ENCODE data around the gene DNAL1. TPM values are rescaled to one million over a fixed set of nuclear protein-coding genes. Genes with fewer than 3 reads are reported as not detected.

DNAL1 gene
- total and polyA plus RNA-seq, 10 donors, result 2.2 to 15.4 (median 6.1) TPM

DNA sequence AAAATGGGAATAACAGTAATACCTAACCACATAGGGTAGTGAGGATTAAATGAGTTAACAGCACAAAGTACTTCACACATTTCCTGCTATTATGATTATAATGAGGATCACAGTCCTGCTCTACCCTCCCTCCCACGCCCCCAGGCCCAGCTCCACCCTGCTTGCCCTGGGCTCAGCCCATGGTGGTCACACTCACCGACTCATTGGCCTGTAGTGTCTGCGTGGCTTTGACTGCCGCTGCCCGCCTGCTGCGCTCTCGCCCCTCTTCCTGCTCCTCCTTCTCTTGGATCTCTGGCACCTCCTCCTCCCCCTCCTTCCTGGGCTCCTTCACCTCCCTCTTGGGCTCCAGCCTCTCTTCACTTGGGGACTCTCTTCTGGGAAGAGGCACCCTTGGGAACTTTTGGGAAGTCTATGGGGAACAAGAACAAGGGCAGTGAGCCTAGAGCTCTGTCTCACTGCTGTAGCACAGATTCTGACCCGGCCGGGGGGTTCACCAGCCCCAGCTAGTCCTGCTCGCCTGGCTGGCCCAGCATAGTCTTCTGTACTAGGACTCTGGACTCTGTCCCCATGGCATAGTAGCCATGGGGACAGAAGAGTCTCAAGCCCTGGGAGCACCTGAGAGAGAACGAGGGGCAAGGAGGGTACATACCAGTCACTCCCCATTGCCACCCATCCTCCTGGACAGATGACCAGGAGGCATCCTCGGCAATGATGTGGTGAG, 76.5 kb downstream of the DNAL1 start:
- intact Hi-C loops (cut with DNase I; ENCODE audit: low total_unique reads), result no loop called here

DNA sequence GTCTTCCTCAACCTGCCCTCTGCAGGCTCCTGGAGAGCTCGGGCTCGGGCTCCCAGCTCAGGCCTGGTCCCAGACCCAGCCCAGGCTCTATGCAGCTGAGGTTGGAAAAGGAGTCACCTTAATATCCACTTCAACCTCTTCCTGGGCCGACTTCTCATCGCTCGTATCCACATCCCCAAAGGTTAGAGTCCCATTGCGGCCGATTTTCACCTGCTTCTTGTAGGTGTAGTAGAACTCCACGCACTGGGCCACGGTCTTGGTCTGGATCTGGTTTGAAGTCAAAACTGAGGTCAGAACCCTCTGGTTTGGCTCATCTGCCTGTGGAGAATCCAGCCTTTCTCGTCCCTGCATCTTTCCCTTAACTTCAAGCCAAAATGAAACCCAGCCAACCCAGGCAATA, 77.8 kb downstream of the DNAL1 start:
- H3K27ac ChIP-seq, result peak overlapping the region in 4 of 8 donors; percentile 11 to 81 (median 74)
- H3K9me3 ChIP-seq, result no peaks in the 10 kb centered on the region
- 93 to 97% (median 95%) methylated on average over 10 of the region's 10 CpGs for WGBS, 5 donors
- H3K4me1 ChIP-seq, result peaks cover 16 to 61% (median 46%) of the 10 kb centered on the region in 6 donors
- no peaks in the 10 kb centered on the region for H3K27me3 ChIP-seq (replicated peaks in 1 of 7)
- no peak for DNase-seq
- no peak overlapping the region for H3K4me3 ChIP-seq
- TF ChIP-seq, protein P1, sequence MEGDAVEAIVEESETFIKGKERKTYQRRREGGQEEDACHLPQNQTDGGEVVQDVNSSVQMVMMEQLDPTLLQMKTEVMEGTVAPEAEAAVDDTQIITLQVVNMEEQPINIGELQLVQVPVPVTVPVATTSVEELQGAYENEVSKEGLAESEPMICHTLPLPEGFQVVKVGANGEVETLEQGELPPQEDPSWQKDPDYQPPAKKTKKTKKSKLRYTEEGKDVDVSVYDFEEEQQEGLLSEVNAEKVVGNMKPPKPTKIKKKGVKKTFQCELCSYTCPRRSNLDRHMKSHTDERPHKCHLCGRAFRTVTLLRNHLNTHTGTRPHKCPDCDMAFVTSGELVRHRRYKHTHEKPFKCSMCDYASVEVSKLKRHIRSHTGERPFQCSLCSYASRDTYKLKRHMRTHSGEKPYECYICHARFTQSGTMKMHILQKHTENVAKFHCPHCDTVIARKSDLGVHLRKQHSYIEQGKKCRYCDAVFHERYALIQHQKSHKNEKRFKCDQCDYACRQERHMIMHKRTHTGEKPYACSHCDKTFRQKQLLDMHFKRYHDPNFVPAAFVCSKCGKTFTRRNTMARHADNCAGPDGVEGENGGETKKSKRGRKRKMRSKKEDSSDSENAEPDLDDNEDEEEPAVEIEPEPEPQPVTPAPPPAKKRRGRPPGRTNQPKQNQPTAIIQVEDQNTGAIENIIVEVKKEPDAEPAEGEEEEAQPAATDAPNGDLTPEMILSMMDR (IDR thresholded peaks at IDR 0.05 in 8 of 11, conservative IDR thresholded peaks at IDR 0.05 in 3 of 11), result no peak
- peak in 2 of 3 donors; percentile 31 to 45 for TF ChIP-seq POLR2AphosphoS5 (IDR thresholded peaks at IDR 0.05)
- H3K36me3 ChIP-seq, result peaks cover 7 to 100% (median 99%) of the 10 kb centered on the region in 6 donors
- intact Hi-C loops (cut with DNase I; ENCODE audit: low total_unique reads), result no loop called here

More for the DNA sequence above, 76.5 kb downstream of the DNAL1 start:
- DNase-seq, result no peak
- Histone ChIP-seq H3K4me3 (no peak overlapping the region), H3K27me3 (replicated peaks in 1 of 7) (no peaks in the 10 kb centered on the region), H3K9me3 (no peaks in the 10 kb centered on the region), H3K27ac (peak overlapping the region in 5 of 8 donors; percentile 13 to 68 (median 32)), H3K36me3 (peaks cover 4 to 100% (median 95%) of the 10 kb centered on the region in 6 donors), H3K4me1 (peaks cover 14 to 52% (median 37%) of the 10 kb centered on the region in 6 donors)
- WGBS, 5 donors, result 83 to 93% (median 89%) methylated on average over 12 of the region's 12 CpGs
- TF ChIP-seq, protein P1 (IDR thresholded peaks at IDR 0.05 in 8 of 11, conservative IDR thresholded peaks at IDR 0.05 in 3 of 11), result no peak
- TF ChIP-seq POLR2AphosphoS5 (IDR thresholded peaks at IDR 0.05), result peak; percentile 3 to 75 (median 52)

DNA sequence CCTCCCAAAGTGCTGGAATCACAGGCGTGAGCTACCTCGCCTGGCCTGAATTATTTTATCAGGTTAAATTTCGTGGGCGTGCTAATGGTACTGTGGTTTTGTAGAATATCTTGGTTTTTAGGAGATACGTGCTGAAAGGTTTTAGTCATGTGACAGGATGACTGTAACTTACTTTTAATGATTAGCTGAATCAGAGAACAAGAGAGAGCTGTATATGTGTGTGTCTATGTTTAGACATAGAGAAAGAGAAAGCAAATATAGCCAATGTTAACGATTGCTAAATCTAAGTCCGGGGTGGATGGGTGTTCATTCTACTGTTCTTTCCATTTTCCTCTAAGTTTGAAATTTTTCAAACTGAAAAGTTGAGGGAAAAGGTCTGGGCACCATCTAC, 78.6 kb downstream of the DNAL1 start:
- DNase-seq, result no peak
- Histone ChIP-seq H3K4me3 (no peak overlapping the region), H3K36me3 (peaks cover 7 to 100% (median 95%) of the 10 kb centered on the region in 6 donors), H3K27ac (peak overlapping the region in 7 of 8 donors; percentile 45 to 82 (median 73)), H3K9me3 (no peaks in the 10 kb centered on the region), H3K4me1 (peaks cover 24 to 65% (median 53%) of the 10 kb centered on the region in 6 donors), H3K27me3 (replicated peaks in 1 of 7) (no peaks in the 10 kb centered on the region)
- intact Hi-C loops (cut with DNase I; ENCODE audit: low total_unique reads), result no loop called here
- WGBS, 5 donors, result 66 to 82% (median 72%) methylated on average over 7 of the region's 7 CpGs
- TF ChIP-seq POLR2A (IDR thresholded peaks at IDR 0.05), result no peak
- TF ChIP-seq POLR2AphosphoS5 (IDR thresholded peaks at IDR 0.05), result no peak
- TF ChIP-seq, protein P1 (IDR thresholded peaks at IDR 0.05 in 8 of 11, conservative IDR thresholded peaks at IDR 0.05 in 3 of 11), result no peak
